Fibroblast of the aortic adventitia (primary cell): ENCODE results near the gene SLIT1. TPM values are rescaled to one million over a fixed set of nuclear protein-coding genes. Genes with fewer than 3 reads are reported as not detected.

ENCODE experiments used
- DNase-seq: peaks from one replicate; pipeline ENCODE4 v3.0.0-alpha.2; 2010; ENCODE audit warnings: low read depth
- H3K4me3 ChIP-seq: 2 replicates; pipeline ENCODE4 v1.5.1; 2011; ENCODE audit warnings: low read depth, mild to moderate bottlenecking, control low read depth, low read length, moderate library complexity
- total RNA-seq: library from RNA; depleted of rRNA; stranded (reverse); fragments of >200 nt; gene quantifications from 2 replicates; pipeline ENCODE4 v1.2.3, GENCODE V29; 2012; ENCODE audit warnings: low replicate concordance
- TF ChIP-seq, protein P1 (sequence below): IDR thresholded peaks from 2 replicates; pipeline ENCODE4 v1.5.1; 2011; ENCODE audit warnings: mild to moderate bottlenecking, low read length, control low read depth, inconsistent platforms; ENCODE audit not compliant: insufficient read depth

The SLIT1 gene
- total RNA-seq, 1 donor = 0.09 TPM

DNA sequence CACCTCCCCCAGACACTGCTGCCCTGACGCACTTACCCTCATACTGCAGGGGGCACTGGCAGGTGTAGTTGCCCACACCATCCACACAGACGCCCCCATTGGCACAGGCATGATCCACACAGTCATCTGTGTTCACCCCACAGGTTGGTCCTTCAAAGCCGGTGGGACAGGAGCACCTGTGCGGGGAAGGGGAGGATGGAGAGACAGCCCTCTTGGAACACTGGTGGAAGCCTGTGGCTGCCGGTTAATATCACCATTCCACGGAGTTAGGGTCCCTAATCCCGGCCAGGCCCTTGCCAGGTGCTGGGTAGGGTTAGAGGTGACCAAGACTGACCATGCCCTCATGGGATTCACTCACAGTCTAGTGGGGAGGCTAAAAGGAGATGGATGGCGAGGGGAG lies 171.8 kb downstream of the SLIT1 start:
- H3K4me3 ChIP-seq = no peak overlapping the region
- no peak for DNase-seq
- TF ChIP-seq, protein P1, sequence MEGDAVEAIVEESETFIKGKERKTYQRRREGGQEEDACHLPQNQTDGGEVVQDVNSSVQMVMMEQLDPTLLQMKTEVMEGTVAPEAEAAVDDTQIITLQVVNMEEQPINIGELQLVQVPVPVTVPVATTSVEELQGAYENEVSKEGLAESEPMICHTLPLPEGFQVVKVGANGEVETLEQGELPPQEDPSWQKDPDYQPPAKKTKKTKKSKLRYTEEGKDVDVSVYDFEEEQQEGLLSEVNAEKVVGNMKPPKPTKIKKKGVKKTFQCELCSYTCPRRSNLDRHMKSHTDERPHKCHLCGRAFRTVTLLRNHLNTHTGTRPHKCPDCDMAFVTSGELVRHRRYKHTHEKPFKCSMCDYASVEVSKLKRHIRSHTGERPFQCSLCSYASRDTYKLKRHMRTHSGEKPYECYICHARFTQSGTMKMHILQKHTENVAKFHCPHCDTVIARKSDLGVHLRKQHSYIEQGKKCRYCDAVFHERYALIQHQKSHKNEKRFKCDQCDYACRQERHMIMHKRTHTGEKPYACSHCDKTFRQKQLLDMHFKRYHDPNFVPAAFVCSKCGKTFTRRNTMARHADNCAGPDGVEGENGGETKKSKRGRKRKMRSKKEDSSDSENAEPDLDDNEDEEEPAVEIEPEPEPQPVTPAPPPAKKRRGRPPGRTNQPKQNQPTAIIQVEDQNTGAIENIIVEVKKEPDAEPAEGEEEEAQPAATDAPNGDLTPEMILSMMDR = no peak

DNA sequence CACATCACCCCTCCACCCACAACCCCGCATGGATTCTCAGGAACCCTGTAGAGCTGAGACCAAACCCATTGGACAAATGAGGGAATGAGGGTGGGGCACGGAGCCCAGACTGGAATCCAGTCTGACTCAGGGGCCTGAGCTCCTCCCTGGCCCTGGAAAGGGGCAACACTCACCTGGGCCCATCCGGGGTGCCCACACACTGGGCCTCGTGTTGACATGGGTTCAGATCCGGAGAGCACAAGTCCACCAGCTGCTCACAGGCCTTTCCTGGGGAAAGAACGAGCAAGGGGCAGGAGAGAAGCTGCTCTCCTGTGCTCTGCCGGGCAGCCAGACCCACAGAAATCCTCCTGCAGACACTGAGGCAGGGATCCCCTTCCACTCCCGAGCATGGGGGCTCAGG lies 172.2 kb downstream of the SLIT1 start:
- TF ChIP-seq, protein P1 = no peak
- DNase-seq = no peak
- no peak overlapping the region for H3K4me3 ChIP-seq

DNA sequence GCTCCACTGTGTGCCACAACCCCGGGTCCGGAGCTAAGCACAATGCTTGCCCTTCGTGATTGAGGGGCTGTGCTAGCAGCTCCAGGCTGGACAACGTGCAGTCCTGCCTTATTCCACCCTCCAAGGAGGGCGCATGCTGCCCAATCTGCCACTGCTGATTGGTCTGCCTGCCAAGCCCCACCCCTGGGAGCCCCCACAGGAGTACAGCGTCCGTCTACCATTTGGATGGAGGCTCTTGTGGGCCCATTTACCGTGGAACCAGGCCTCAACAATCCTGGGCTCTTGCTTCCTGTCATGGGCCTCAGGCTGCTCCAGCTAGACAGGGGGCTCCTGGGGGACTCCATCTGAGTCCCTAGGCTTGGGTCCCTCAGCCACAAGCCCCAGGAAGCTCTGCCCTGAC lies 173.3 kb downstream of the SLIT1 start:
- TF ChIP-seq, protein P1 = no peak
- no peak for DNase-seq
- H3K4me3 ChIP-seq = no peak overlapping the region

DNA sequence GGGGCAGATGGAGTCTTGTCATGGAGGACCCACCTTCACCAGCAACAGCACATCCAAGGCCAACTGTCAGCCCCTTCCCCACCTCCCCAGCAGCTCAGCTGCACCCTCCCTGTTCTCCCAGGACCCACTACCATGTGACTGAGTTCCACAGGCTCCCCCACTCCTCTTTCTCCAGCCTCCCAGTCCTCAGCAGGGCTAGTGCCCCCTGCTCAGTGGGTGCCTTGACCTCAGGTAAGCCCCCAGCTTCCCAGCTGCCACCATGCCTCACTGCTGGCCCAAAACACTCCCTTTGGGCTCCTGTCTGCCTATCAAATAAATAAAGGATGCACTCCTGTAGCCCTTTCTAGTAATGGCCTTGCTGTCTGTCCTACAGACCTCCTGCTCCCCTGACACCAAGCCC lies 174.4 kb downstream of the SLIT1 start:
- TF ChIP-seq, protein P1 = no peak
- no peak overlapping the region for H3K4me3 ChIP-seq
- DNase-seq = no peak

DNA sequence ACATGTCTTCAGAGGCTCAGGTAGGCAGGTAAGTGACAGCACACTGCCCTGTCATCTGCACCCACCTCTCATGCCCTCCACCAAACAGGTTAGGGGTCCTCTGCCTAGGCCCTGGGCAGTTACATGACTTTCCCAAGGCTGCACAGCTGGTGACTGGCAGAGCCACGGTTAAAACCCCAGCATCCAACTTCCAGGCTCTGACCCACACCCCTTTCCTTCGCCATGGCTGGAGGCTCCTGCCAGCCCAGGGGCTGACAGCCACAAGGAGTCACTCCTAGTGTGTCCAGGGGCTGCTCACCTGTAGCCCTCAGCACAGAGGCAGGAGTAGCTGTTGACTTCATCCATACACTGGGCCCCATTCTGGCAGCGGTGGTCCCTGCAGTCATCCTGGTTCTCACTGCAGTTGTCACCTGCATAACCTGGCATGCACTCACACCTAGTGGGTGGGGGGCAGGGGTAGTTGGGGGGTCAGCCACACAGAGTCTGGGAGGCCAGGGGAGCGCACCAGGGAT lies 175.0 kb downstream of the SLIT1 start:
- TF ChIP-seq, protein P1 = no peak
- DNase-seq = no peak
- no peak overlapping the region for H3K4me3 ChIP-seq

DNA sequence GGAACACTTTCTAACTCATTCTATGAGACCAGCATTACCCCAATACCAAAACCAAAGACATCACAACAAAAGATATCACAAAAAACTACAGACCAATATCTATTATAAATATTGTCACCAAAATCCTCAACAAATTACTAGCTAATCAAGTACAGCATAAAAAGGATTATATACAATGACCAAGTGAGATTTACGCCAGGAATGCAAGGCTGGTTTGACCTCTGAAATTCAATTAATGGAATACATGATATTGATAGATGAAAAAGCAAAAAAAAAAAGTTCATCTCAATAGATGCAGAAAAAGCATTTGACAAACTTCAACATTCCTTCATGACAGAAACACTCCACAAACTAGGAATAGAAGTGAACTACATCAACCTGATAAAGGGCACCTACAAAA lies 178.3 kb downstream of the SLIT1 start:
- no peak for DNase-seq
- no peak overlapping the region for H3K4me3 ChIP-seq
- TF ChIP-seq, protein P1 = no peak

DNA sequence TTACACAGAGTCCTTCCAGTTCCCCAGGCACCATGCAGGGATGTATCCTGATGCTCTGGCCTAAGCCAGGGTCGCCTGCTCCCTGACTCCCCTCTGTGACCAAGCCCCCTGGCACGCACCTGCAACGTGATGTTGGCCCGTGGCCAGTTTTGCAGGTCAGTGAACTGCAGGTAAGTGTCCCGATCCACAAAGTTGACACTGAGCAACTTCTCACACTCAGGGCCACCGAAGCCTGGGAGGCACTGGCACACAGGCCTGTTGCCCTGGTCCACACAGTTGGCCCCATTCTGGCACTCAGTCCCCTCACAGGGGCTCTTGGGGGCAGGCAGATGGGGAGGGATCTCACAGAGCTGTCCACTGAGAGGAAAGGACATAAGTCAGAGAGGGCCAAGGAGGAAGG lies 179.4 kb downstream of the SLIT1 start:
- TF ChIP-seq, protein P1 = no peak
- no peak overlapping the region for H3K4me3 ChIP-seq
- no peak for DNase-seq
